H9 (cell line): Measurements from ENCODE around the gene CCZ1. TPM values are rescaled to one million over a fixed set of nuclear protein-coding genes. Genes with fewer than 3 reads are reported as not detected.
"Not testable (repeated sequence)": the region's sequence is repeated elsewhere in the genome, so short reads cannot be mapped to it uniquely, and the experiment has no call there.

Experiments used
- DNase-seq: peaks from one replicate; pipeline ENCODE4 v3.0.0-alpha.2; 2017
- H2AFZ ChIP-seq: one replicate; pipeline ENCODE4 v1.6.1; 2013; ENCODE audit warnings: mild to moderate bottlenecking, low read length, control low read depth, moderate library complexity
- H2AK5ac ChIP-seq: 2 replicates; pipeline ENCODE4 v1.6.1; 2013; ENCODE audit warnings: low read length, control low read depth, mixed read lengths; ENCODE audit not compliant: insufficient read length
- H2BK120ac ChIP-seq: one replicate; pipeline ENCODE4 v1.6.1; 2013; ENCODE audit warnings: low read depth, mild to moderate bottlenecking, low read length, control low read depth, inconsistent platforms; ENCODE audit not compliant: poor library complexity, severe bottlenecking
- H2BK12ac ChIP-seq: 2 replicates; pipeline ENCODE4 v1.6.1; 2013; ENCODE audit warnings: low read length, control low read depth, mixed read lengths, low read depth; ENCODE audit not compliant: insufficient read length
- H2BK15ac ChIP-seq: 2 replicates; pipeline ENCODE4 v1.6.1; 2013; ENCODE audit warnings: low read depth, low read length, control low read depth
- H2BK20ac ChIP-seq: one replicate; pipeline ENCODE4 v1.6.1; 2013; ENCODE audit warnings: low read depth, mild to moderate bottlenecking, low read length, control low read depth, inconsistent platforms; ENCODE audit not compliant: poor library complexity, severe bottlenecking
- H2BK5ac ChIP-seq: 2 replicates; pipeline ENCODE4 v1.6.1; 2013; ENCODE audit warnings: low read length, control low read depth, mixed read lengths; ENCODE audit not compliant: insufficient read length
- H3K14ac ChIP-seq: 2 replicates; pipeline ENCODE4 v1.6.1; 2013; ENCODE audit warnings: low read length, control low read depth; ENCODE audit not compliant: insufficient read depth
- H3K18ac ChIP-seq: 2 replicates; pipeline ENCODE4 v1.6.1; 2013; ENCODE audit warnings: low read depth, mild to moderate bottlenecking, mixed read lengths, low read length, control low read depth; ENCODE audit not compliant: insufficient read length
- H3K23ac ChIP-seq: 2 replicates; pipeline ENCODE4 v1.6.1; 2013; ENCODE audit warnings: low read length, control low read depth, mixed read lengths, low read depth; ENCODE audit not compliant: insufficient read length
- H3K23me2 ChIP-seq: 2 replicates; pipeline ENCODE4 v1.6.1; 2013; ENCODE audit warnings: low read depth, mild to moderate bottlenecking, mixed read lengths, low read length, control low read depth; ENCODE audit not compliant: insufficient read length, poor library complexity, severe bottlenecking
- H3K27ac ChIP-seq: 2 replicates; pipeline ENCODE4 v1.5.1; 2013; ENCODE audit warnings: low read length, control low read depth, mixed read lengths, low read depth; ENCODE audit not compliant: insufficient read length
- H3K27me3 ChIP-seq: 2 replicates; pipeline ENCODE4 v1.6.1; 2013; ENCODE audit warnings: low read length, control low read depth, inconsistent platforms; ENCODE audit not compliant: insufficient read depth
- H3K4ac ChIP-seq: 2 replicates; pipeline ENCODE4 v1.6.1; 2013; ENCODE audit warnings: low read depth, mild to moderate bottlenecking, control low read depth, inconsistent platforms, low read length, moderate library complexity
- H3K4me1 ChIP-seq: 2 replicates; pipeline ENCODE4 v1.6.1; 2013; ENCODE audit warnings: low read length, control low read depth, inconsistent platforms; ENCODE audit not compliant: insufficient read depth
- H3K4me2 ChIP-seq: 2 replicates; pipeline ENCODE4 v1.6.1; 2013; ENCODE audit warnings: low read length, control low read depth, mixed read lengths; ENCODE audit not compliant: insufficient read length, insufficient read depth
- H3K56ac ChIP-seq: 2 replicates; pipeline ENCODE4 v1.6.1; 2013; ENCODE audit warnings: low read depth, mild to moderate bottlenecking, mixed read lengths, low read length, control low read depth; ENCODE audit not compliant: insufficient read length
- H3K79me1 ChIP-seq: 2 replicates; pipeline ENCODE4 v1.6.1; 2013; ENCODE audit warnings: low read depth, mild to moderate bottlenecking, moderate library complexity, low read length, control low read depth, inconsistent platforms; ENCODE audit not compliant: insufficient read depth, poor library complexity, severe bottlenecking
- H3K79me2 ChIP-seq: 2 replicates; pipeline ENCODE4 v1.6.1; 2013; ENCODE audit warnings: low read length, control low read depth, inconsistent platforms; ENCODE audit not compliant: insufficient read depth
- H3K9ac ChIP-seq: 2 replicates; pipeline ENCODE4 v1.6.1; 2013; ENCODE audit warnings: low read length, control low read depth, mixed read lengths; ENCODE audit not compliant: insufficient read length; ENCODE audit errors: extremely low read depth
- H3K9me3 ChIP-seq: one replicate; pipeline ENCODE4 v1.6.1; 2013; ENCODE audit warnings: low read depth, low read length, inconsistent platforms; ENCODE audit not compliant: control insufficient read depth
- H3T11ph ChIP-seq: one replicate; pipeline ENCODE4 v1.6.1; 2013; ENCODE audit warnings: mild to moderate bottlenecking, low read length, control low read depth, inconsistent platforms
- H4K20me1 ChIP-seq: one replicate; pipeline ENCODE4 v1.6.1; 2013; ENCODE audit not compliant: control insufficient read depth, insufficient read length, insufficient read depth
- H4K5ac ChIP-seq: 2 replicates; pipeline ENCODE4 v1.6.1; 2013; ENCODE audit warnings: low read depth, mild to moderate bottlenecking, mixed read lengths, low read length, control low read depth; ENCODE audit not compliant: insufficient read length
- H4K8ac ChIP-seq: replicated peaks from 2 replicates; pipeline ENCODE4 v1.6.1; 2013; ENCODE audit warnings: low read length, control low read depth, mixed read lengths, low read depth; ENCODE audit not compliant: insufficient read length
- H4K91ac ChIP-seq: 2 replicates; pipeline ENCODE4 v1.6.1; 2013; ENCODE audit warnings: low read depth, mild to moderate bottlenecking, moderate library complexity, mixed read lengths, low read length, control low read depth; ENCODE audit not compliant: insufficient read length
- H3K27ac Mint-ChIP-seq, 3 experiments: 2 replicates in 2 of 3; 3 replicates in 1 of 3; pipeline ENCODE4 v1.8.0; 2020 to 2021; ENCODE audit warnings: mixed read lengths in 3 of 3, mild to moderate bottlenecking in 1 of 3, moderate library complexity in 1 of 3
- H3K27me3 Mint-ChIP-seq: 2 replicates; pipeline ENCODE4 v1.8.0; 2021; ENCODE audit warnings: low read depth, mild to moderate bottlenecking, moderate library complexity, mixed read lengths
- H3K36me3 Mint-ChIP-seq, 3 experiments: 2 replicates in 2 of 3; 3 replicates in 1 of 3; pipeline ENCODE4 v1.8.0; 2020 to 2021; ENCODE audit warnings: low read depth in 3 of 3, mixed read lengths in 3 of 3; ENCODE audit not compliant: insufficient read depth in 1 of 3
- H3K4me1 Mint-ChIP-seq, 2 experiments: 2 replicates each; pipeline ENCODE4 v1.8.0; 2020; ENCODE audit warnings: mixed read lengths in 2 of 2
- H3K4me3 Mint-ChIP-seq, 2 experiments: 2 replicates in 1 of 2; 3 replicates in 1 of 2; pipeline ENCODE4 v1.8.0; 2020 to 2021; ENCODE audit warnings: mild to moderate bottlenecking in 2 of 2, mixed read lengths in 2 of 2, moderate library complexity in 1 of 2
- H3K9me3 Mint-ChIP-seq, 2 experiments: 2 replicates in 1 of 2; 3 replicates in 1 of 2; pipeline ENCODE4 v1.8.0; 2020; ENCODE audit warnings: mild to moderate bottlenecking in 2 of 2, mixed read lengths in 2 of 2, moderate library complexity in 1 of 2
- WGBS: extraction: QIAGEN DNeasy Blood & Tissue Kit; methylation state at CpG from one replicate; pipeline ENCODE4 v1.1.7; 2013; ENCODE audit warnings: missing lambda C conversion rate, low lambda C conversion rate, mixed read lengths; ENCODE audit not compliant: insufficient read length; ENCODE audit errors: extremely low coverage; 5-methylcytosine and 5-hydroxymethylcytosine counted together
- total RNA-seq: library from RNA; stranded (reverse); gene quantifications from 2 replicates; pipeline ENCODE4 v1.2.1, GENCODE V29; 2021

Gene CCZ1
- total RNA-seq, 1 experiment from 2014 or later, result 139 TPM

GRCh38 chr7:5973580-5973979 is 75.0 kb downstream of the CCZ1 start:
- not testable (repeated sequence) for H3K27ac Mint-ChIP-seq, H3K14ac ChIP-seq, H2BK20ac ChIP-seq, H3K27me3 Mint-ChIP-seq, H3K18ac ChIP-seq, H2BK12ac ChIP-seq, H3K79me2 ChIP-seq, H3K4me2 ChIP-seq, H2BK5ac ChIP-seq, H3K36me3 Mint-ChIP-seq, H2BK15ac ChIP-seq, H3K27me3 ChIP-seq, H4K8ac ChIP-seq, H4K20me1 ChIP-seq, H4K5ac ChIP-seq, H3K79me1 ChIP-seq, H3K9me3 Mint-ChIP-seq, H3K23ac ChIP-seq, H3K9me3 ChIP-seq, DNase-seq, H2BK120ac ChIP-seq, H2AFZ ChIP-seq, H4K91ac ChIP-seq, H2AK5ac ChIP-seq, H3K4me3 Mint-ChIP-seq, H3T11ph ChIP-seq, H3K23me2 ChIP-seq, H3K4me1 Mint-ChIP-seq, H3K4ac ChIP-seq, H3K56ac ChIP-seq, H3K4me1 ChIP-seq, H3K9ac ChIP-seq, H3K27ac ChIP-seq
- WGBS, result no CpG with 5 or more reads among the region's 8 CpGs

Other genes starting within 250 kb of the CCZ1 start
- gene RNF216, start 117.1 kb upstream of the CCZ1 start, total RNA-seq, result 29.9 and 30.2 TPM in 2 replicates
- not detected in 2 replicates for gene OCM, start 17.9 kb upstream of the CCZ1 start, total RNA-seq
- 0.63 and 1.1 TPM in 2 replicates for gene RSPH10B, start 72.0 kb downstream of the CCZ1 start, total RNA-seq
- 17.1 and 18.4 TPM in 2 replicates for gene PMS2, start 110.3 kb downstream of the CCZ1 start, total RNA-seq
- 77.6 and 78.2 TPM in 2 replicates for gene AIMP2, start 110.5 kb downstream of the CCZ1 start, total RNA-seq
- 0.24 TPM in 1 of 2 replicates, not detected in the other for gene ANKRD61, start 132.6 kb downstream of the CCZ1 start, total RNA-seq
- gene EIF2AK1, start 160.4 kb downstream of the CCZ1 start, total RNA-seq, result 107 and 112 TPM in 2 replicates
- 16.9 and 17.6 TPM in 2 replicates for gene USP42, start 206.2 kb downstream of the CCZ1 start, total RNA-seq